GM12801 (cell line): ENCODE results near the gene APCDD1L.

ENCODE experiments used
- TF ChIP-seq, protein P1 (sequence below): IDR thresholded peaks from one replicate; pipeline ENCODE4 v1.5.1; 2011; ENCODE audit warnings: control low read depth; ENCODE audit not compliant: insufficient read length; ENCODE audit errors: extremely low read depth

APCDD1L gene

GRCh38 chr20:58436868-58437645, 78.1 kb downstream of the APCDD1L start:
- TF ChIP-seq, protein P1, sequence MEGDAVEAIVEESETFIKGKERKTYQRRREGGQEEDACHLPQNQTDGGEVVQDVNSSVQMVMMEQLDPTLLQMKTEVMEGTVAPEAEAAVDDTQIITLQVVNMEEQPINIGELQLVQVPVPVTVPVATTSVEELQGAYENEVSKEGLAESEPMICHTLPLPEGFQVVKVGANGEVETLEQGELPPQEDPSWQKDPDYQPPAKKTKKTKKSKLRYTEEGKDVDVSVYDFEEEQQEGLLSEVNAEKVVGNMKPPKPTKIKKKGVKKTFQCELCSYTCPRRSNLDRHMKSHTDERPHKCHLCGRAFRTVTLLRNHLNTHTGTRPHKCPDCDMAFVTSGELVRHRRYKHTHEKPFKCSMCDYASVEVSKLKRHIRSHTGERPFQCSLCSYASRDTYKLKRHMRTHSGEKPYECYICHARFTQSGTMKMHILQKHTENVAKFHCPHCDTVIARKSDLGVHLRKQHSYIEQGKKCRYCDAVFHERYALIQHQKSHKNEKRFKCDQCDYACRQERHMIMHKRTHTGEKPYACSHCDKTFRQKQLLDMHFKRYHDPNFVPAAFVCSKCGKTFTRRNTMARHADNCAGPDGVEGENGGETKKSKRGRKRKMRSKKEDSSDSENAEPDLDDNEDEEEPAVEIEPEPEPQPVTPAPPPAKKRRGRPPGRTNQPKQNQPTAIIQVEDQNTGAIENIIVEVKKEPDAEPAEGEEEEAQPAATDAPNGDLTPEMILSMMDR, result no peak

- TF ChIP-seq, protein P1, result no peak
These were observed 80.0 kb downstream of the APCDD1L start for GRCh38 chr20:58435237-58435636.

DNA sequence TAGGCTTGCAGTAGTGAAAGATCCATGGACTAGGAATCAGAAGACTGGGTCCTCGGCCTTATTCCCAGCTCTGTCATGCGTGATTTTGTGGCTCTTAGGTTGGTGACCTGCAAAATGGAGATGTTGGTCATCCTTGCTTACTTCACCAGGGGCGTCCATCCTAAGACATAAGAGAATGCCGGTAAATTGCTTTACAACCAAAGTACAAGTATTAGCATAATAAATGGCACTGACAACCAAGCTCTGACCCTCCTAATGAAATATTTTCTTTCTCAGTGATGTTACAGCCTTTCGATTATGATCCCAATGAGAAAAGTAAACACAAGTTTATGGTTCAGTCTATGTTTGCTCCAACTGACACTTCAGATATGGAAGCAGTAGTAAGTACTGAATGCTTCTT, 80.9 kb downstream of the APCDD1L start:
- TF ChIP-seq, protein P1, result no peak

DNA sequence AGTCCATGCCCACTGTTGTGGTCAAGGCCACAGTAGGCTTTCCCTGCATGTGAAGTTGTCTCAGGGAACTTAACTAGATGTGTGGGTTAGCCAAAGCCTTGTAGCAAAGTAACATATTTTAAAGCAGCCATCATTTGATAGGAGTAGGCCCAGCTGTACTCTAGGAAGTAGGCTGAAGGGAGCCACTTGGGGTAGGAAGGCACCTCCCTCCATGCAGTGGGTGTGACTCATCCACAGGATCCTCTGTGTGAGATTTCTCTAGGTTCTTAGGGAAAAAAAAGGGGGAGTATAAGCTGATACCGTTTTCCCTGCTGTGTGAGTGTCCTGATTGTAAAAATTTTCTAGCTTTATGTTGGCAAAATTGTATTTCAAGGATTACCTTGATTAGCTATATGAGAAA, 81.4 kb downstream of the APCDD1L start:
- TF ChIP-seq, protein P1, result no peak

DNA sequence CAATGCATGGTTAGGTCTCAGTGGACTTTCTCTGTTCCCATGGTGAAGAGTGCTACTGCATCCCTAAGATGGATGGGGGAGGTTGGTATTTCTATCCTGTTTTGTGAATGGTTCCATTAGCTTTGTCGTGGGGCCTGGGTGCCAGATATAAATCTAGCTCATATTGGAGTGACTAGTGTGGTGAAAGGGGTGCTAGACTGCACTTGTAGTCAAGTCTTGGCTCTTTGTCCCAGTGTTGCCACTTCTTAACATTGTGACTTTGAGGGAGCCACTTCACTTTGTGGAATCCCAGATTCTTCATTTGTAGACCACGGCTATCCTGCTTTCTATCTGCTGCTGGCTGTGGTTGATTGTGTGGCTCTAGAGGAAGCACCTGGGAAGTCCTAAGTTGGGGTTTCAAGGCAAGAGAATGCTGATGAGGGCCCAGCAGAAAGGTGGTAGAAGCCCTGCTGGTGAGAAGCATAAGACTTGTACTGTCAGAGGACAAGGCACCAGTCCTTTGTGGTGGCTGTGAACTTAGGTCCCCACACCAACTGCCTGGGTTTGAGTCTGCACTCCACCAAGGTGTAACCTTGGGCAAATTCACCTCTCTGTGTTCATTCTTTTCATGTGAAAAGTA, 82.1 kb downstream of the APCDD1L start:
- TF ChIP-seq, protein P1, result no peak

GRCh38 chr20:58432186-58432954, 82.8 kb downstream of the APCDD1L start:
- TF ChIP-seq, protein P1, result no peak

DNA sequence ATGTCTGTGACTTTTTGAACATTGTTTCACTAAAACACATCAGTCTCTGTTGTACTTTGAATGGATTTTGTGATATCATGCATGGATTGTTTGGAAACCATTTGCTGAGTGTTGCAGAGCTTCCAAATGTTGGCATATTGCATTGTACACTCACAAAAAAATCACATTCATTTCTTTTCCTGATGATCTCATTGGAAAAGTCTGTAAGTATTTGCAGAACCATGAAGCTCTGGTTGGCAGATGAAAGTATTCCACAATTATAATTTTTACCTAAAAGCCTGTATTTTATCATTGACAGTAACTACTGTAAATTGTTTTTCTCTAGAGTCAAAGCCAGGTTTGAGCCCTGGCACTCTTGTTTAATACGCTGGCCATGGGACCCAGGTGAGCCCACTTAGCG, 84.1 kb downstream of the APCDD1L start:
- TF ChIP-seq, protein P1, result no peak
